Epithelial cell of prostate (primary cell): Measurements from ENCODE around the gene OBSCN.

Source experiments
- DNase-seq: peaks from one replicate; pipeline ENCODE4 v3.0.0-alpha.2; 2011; ENCODE audit warnings: low read depth, low spot score
- H3K27ac ChIP-seq: fragments of 450-650 bp; 2 replicates; pipeline ENCODE4 v1.5.1; 2017; ENCODE audit warnings: mild to moderate bottlenecking

OBSCN gene

GRCh38 chr1:228361314-228362140 is 153.7 kb downstream of the OBSCN start:
- no peak overlapping the region for H3K27ac ChIP-seq
- no peak for DNase-seq

- no peak overlapping the region for H3K27ac ChIP-seq
- DNase-seq, result no peak
These were observed 154.5 kb downstream of the OBSCN start for GRCh38 chr1:228362141-228362883.

- no peak for DNase-seq
- H3K27ac ChIP-seq, result no peak overlapping the region
These were observed 155.1 kb downstream of the OBSCN start for GRCh38 chr1:228362884-228363450.

- no peak overlapping the region for H3K27ac ChIP-seq
- DNase-seq, result no peak
These were observed 155.8 kb downstream of the OBSCN start for GRCh38 chr1:228363686-228364067.

GRCh38 chr1:228364068-228364705 is 156.3 kb downstream of the OBSCN start:
- no peak for DNase-seq
- H3K27ac ChIP-seq, result no peak overlapping the region

- no peak overlapping the region for H3K27ac ChIP-seq
- DNase-seq, result no peak
These were observed 156.9 kb downstream of the OBSCN start for GRCh38 chr1:228364706-228365213.

GRCh38 chr1:228365271-228366061 is 157.6 kb downstream of the OBSCN start:
- H3K27ac ChIP-seq, result no peak overlapping the region
- no peak for DNase-seq

- no peak overlapping the region for H3K27ac ChIP-seq
- DNase-seq, result no peak
These were observed 158.4 kb downstream of the OBSCN start for GRCh38 chr1:228366062-228366865.

- DNase-seq, result no peak
- H3K27ac ChIP-seq, result no peak overlapping the region
These were observed 159.3 kb downstream of the OBSCN start for GRCh38 chr1:228366866-228367741.

GRCh38 chr1:228367798-228368791 is 160.3 kb downstream of the OBSCN start:
- no peak for DNase-seq
- no peak overlapping the region for H3K27ac ChIP-seq

- no peak for DNase-seq
- no peak overlapping the region for H3K27ac ChIP-seq
These were observed 161.2 kb downstream of the OBSCN start for GRCh38 chr1:228368801-228369607.

- H3K27ac ChIP-seq, result no peak overlapping the region
- DNase-seq, result no peak
These were observed 162.0 kb downstream of the OBSCN start for GRCh38 chr1:228369608-228370438.

- H3K27ac ChIP-seq, result no peak overlapping the region
- DNase-seq, result no peak
These were observed 162.6 kb downstream of the OBSCN start for GRCh38 chr1:228370439-228370940.

GRCh38 chr1:228370941-228371740 is 163.3 kb downstream of the OBSCN start:
- H3K27ac ChIP-seq, result no peak overlapping the region
- DNase-seq, result no peak
